WI38 (cell line): ENCODE data around the gene ACSL3.

Source experiments
- H3K4me3 ChIP-seq: 2 replicates; pipeline ENCODE4 v1.5.1; 2011; ENCODE audit warnings: low read depth, mild to moderate bottlenecking, control low read depth, low read length
- TF ChIP-seq, protein P1 (sequence below): IDR thresholded peaks from 2 replicates; pipeline ENCODE4 v1.5.1; 2012; ENCODE audit warnings: low read depth, mild to moderate bottlenecking, control low read depth, low read length

Gene ACSL3

DNA sequence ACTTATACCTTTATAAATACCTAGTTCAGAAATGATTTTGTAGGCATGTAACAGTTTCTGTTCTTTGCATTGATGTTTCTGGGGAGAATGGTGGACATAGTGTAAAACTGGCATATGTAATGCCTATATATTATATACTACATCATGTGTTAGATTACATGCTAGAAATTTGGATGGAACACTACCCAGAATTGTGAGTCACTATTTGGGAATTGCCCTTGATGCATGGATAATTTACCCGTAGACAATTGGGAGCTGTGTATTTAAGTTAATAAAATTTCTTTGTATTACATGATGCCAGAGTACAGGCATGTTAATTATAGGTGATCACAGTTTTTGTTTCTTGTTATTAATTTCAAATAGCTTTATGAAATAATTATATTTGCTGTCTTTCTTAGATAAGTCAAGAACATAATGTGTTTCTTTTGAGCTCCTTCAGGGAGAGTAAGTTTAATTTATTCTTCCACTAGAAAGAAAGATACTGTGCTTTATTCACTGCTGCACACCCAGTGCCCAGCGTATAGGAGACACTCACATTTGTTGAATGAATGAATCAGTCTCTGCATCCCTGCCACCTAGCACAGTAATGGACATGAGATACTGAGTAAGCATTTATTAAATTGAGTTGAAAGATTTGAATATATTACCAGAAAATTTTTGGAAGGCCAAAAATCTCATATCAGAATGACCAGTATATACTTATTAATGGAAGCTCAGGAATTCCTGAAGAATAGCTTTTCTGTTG, 16.9 kb downstream of the ACSL3 start:
- TF ChIP-seq, protein P1, sequence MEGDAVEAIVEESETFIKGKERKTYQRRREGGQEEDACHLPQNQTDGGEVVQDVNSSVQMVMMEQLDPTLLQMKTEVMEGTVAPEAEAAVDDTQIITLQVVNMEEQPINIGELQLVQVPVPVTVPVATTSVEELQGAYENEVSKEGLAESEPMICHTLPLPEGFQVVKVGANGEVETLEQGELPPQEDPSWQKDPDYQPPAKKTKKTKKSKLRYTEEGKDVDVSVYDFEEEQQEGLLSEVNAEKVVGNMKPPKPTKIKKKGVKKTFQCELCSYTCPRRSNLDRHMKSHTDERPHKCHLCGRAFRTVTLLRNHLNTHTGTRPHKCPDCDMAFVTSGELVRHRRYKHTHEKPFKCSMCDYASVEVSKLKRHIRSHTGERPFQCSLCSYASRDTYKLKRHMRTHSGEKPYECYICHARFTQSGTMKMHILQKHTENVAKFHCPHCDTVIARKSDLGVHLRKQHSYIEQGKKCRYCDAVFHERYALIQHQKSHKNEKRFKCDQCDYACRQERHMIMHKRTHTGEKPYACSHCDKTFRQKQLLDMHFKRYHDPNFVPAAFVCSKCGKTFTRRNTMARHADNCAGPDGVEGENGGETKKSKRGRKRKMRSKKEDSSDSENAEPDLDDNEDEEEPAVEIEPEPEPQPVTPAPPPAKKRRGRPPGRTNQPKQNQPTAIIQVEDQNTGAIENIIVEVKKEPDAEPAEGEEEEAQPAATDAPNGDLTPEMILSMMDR: no peak
- no peak overlapping the region for H3K4me3 ChIP-seq

DNA sequence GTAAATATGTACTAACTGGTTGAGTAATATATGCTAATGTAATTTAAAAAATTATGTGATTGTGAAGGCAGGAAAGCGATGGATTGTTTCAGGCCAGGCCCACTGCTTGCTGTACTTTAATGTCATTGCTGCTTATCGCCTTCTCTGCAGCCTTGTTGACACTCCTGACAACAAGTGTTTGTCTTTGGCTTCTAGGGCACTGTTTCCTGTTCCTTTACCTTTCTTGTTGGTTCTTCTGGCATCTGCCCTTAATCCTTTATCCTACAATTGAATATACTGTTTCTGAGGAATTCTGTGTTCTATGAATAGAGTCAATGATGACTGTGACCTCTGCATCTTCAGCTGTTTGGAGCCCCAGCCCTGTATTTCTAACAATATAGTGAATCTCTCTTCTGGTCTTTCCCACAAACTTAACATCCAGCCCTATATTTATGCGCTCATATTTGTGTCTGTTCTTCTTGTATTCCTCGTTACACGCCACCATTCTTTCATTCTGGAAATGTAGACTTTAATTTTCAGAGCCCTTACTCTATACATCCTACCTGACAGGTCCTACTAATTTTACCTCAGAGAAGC, 17.6 kb downstream of the ACSL3 start:
- no peak overlapping the region for H3K4me3 ChIP-seq
- TF ChIP-seq, protein P1: no peak

DNA sequence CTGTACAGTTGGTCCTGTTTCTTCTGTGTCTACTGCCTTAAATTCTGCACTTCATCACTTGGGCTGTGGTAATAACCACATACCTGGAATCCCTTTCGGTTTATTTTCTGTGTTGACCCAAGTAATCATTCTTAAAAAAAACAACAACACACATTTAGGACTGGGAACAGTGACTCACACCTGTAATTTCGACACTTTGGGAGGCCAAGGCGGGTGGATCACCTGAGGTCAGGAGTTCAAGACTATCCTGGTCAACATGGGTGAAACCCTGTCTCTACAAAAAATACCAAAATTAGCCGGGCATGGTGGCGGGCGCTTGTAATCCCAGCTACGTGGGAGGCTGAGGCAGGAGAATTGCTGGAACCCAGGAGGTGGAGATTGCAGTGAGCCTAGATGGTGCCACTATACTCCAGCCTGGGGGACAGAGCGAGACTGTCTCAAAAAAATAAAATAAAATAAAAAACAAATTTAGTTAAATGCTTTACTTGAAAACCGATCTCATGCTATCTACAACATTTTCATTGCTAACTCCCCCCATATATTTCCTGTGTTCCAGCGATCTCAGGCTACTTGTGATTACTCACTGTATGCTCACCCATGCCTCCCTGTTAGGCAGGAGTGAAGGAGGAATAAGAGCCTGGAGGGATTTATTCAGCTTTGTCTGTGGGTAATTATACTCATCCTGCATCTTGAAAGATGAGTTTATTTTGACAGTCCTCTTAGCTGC, 18.2 kb downstream of the ACSL3 start:
- H3K4me3 ChIP-seq: no peak overlapping the region
- TF ChIP-seq, protein P1: no peak

DNA sequence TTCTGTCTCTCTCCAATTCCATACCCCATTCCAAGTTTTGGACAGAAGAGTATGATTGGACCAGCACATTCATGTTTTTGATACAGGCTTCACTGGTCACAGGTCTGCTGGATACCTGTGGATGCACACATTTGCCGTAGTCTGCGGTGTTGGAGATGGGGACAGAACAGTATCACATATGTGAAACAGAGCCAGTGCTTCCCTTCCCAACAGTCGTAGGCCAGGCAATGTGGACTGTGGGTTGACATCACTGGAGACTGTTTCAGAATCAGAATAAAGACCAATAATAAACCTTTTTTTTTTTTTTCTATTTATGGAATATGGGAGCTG, 18.7 kb downstream of the ACSL3 start:
- TF ChIP-seq, protein P1: no peak
- H3K4me3 ChIP-seq: no peak overlapping the region

DNA sequence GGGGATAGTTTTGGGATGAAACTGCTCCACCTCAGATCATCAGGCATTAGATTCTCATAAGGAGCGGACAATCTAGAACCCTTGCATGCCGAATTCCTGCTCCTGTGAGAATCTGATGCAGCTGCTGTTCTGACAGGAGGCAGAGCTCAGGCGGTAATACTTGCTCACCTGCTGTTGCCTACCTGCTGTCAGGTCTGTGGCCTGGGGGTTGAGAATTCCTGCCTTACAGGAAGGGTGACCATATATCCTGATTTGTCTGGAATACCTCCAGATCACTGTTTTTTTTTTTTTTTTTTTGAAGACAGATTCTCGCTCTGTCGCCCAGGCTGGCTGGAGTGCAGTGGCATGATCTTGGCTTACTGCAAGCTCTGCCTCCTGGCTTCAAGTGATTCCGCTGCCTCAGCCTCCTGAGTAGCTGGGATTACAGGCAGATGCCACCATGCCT, 21.7 kb downstream of the ACSL3 start:
- TF ChIP-seq, protein P1: no peak
- H3K4me3 ChIP-seq: no peak overlapping the region

DNA sequence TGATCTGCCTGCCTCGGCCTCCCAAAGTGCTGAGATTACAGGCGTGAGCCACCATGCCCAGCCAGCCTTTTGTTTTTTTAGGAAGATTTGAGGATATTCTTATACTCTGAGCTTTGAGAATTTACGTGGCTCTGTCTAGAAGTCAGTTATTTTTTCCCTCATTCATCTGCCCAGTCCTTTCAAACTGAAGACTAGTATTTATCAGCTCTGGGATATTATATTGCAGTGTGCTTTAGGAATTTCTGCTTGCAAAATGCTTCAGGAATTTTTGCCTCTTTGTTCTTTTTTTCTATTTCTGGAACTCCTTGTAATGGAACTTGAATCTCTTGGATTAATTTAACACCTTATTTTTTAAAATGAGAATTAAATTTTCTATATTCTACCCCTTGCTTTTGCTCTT, 22.6 kb downstream of the ACSL3 start:
- TF ChIP-seq, protein P1: no peak
- no peak overlapping the region for H3K4me3 ChIP-seq

DNA sequence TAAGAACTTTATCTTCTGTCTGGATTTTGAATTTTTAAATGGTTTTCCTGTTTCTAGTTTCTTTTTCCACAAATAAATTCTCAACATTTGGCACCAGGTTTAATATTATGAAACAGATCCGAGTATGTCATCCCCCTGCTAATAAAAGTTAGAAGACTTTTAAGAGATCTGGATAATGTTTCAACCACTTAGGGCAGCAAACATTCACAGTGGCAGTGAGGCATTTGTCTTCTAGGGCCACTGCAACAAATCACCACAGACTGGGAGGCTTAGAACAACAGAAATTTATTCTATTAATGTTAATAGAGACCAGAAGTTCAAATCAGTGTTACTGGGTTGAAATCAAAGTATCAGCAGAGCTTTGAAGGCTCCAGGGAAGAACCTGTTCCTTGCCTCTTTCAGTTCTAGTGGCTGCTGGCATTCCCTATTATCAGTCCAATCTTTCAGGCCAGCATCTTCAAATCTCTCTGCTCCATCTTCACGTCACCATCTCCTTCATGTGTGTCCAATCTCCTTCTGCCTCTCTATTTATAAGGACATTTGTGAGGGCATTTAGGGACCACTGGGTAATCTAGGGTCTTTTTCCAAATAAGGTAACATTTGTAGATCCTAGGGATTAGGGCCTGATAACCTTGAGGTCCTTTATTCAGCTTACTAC, 23.4 kb downstream of the ACSL3 start:
- no peak overlapping the region for H3K4me3 ChIP-seq
- TF ChIP-seq, protein P1: no peak
